GM21360 (cell line): ENCODE results near the gene HOXD8.

ENCODE experiments used
- ATAC-seq: cut with Tn5 transposase; IDR thresholded peaks from one replicate; pipeline ENCODE4 v1.9.1; 2021; ENCODE audit warnings: mild to moderate bottlenecking, moderate library complexity; ENCODE audit not compliant: unreplicated experiment

HOXD8 gene

DNA sequence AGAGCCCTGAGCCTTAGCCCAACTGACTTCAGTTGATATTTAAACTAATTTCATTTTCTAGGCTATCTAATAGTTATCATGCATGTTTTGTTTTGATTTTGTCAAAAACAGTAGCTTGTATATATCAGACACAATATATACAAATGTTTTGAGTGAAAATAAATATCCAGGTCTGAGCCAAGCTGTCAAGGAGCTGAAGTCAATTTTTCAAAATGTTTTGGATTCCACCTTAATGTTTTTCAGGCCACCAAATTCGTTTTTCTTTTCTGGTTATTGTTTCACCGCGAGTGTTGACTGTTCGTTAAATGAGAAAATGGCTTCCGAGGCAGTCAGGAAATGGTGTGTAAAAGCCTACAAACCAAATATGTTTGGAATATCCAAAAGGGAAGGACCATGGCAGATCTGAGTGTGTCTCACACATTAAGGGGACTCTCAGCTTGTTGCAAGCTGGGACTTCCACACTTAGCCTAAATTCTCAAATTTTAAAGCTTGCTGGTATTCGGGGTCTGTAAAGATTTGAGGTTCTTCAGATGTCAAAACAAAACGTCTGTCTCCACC lies 27.1 kb upstream of the HOXD8 start:
- ATAC-seq, result no peak

DNA sequence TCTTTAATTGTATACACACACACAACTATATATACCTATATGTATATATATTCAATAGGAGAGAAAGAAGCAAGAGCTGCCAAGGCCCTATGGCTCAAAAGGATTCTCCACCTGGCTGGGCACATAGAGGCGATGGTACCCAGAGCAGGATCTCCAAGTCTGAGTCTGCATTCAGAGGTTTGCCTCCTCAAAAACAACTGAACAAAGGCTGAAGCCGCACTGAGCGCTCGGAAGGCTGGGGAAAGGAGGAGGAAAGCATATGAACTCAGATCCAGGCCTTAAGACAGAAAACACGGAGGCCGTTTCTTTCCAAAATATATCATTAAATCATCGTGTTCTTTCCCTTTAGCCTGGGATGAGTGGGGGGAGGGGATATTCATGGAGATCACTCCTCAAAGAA lies 26.3 kb upstream of the HOXD8 start:
- no peak for ATAC-seq

DNA sequence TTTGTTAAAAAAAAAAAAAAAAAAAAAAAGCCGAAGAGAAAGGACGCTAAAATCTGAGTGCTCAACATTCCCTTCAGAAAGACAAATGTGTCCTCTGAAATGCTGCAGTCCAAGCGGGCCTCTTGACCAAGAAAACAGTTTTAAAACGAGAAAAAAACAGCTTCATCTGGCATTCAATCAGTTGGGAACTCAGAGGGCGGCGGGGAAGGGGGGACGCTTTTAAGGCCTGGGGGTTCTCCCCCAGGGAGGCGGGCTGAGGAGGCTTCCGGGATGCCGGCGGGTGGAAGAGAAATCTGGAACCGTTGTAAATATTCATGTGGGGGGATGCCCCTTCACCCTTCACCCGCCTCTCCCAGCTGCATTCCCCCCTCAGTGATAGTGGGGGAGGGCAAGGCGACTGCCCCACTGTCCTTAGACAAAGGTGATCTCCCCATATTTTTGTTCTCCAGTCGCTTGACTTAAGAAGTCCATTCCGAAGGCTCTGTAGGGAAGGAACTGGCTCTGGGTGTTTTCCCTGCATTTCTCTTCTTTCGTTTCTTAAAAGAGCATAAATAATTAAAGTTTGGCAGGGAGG lies 25.7 kb upstream of the HOXD8 start:
- ATAC-seq, result no peak

DNA sequence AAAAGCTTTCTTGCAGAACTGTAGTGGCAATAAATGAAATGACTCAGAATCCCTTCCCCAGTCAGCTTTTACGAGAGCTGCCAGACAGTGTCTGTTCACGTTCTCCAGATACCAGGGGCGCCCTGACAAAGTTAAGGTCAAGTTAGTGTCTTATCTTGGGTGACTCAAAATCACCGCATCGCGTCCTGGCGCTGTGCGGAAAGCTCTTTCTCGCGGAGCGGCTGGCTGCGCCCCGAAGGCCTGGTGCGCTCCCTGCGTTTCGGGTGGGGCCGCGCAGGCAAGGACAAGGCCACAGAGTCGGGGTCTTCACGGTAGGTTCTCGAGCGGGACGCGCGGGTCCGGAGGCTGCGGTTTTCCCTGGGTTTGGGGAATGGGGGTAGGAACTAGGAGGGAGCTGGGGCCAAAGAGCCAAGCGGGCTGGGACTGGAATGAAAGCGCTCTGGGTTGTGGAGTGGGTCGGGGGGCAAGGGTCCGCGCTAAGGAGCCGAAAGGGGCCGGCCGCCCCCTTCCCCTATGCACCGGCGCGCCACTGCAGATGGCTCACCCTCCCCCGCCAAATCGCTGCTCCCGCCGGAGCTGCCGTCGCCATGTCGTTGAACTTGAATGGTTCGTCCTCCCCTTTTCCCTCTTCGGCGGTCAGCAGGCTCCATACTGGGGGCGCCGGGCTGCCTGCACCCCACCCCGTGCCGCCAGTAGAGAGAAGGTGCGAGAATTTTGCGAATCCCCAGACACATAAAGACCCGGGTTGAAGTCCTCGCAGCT lies 25.0 kb upstream of the HOXD8 start:
- ATAC-seq, result no peak

DNA sequence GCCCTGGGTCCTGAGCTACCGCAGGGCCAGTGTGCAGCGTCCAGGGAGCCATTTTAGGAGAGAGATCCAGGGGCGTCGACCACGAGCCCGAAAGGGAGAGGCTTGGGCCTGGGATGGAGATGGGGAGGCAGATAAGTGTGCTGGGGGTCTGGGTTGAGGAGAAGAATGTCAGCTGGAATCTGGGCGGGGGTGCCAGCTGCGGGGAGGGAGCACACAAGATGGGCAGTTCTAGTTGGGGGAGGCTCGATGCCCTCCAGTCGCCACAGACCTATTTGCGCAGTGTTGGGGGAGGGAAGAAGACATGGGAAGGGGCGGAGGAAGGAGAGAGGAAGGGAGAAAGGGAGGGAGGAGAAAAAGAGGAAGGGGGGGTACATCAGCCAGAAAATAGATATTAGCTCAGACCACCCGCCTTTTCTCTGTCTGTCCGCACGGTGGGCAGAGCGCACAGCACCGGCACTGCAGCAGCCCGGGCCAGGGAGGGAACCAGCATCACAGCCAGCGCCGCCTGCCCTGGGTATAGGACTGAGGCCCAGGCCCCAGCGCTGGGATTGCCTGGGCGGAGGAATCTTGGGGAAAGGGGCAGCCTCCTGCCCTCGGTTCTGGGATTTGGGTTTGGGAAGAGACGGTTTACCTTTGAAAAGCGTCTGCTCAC lies 24.3 kb upstream of the HOXD8 start:
- ATAC-seq, result no peak

DNA sequence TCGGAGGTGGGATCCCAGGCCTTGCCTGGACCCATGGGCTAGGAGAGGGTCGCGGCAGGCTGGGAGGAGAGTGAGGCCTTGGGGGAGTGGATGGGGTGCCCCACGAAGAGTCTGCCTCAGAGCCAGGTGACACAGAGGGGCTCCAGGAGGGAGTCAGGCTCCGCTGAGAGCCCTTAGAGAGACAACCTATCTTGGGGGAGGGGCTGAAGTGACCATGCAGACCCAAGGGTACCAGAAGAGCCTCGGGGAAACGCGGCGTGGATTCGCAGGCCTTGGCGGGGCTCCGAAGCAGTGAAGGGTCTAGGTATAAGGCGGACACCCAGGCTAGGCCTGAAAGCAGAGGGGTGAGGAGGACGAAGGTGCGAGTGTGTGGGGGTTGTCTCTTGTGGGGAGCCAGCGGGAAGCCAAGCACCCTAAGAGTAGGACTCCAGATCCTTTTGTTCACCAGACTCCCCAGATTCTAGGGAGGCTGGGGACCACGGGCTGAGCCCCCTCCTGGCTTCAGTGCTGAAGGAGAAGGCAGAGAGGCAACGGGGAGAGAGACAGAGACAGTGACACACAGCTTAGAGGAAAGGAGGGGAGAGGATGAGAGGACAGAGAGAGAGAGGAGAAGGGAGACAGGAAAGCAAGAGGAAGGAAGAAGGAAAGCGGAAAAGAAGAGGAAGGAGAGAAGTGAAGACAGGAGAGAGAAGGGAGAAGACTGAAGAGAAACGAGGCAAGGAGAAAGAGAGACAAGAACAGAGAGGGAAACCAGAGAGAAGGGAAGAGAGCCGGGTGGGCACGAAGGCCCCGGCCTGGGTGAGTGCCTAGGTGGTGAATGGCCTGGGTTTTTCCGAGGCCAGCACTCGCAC lies 23.6 kb upstream of the HOXD8 start:
- ATAC-seq, result no peak

DNA sequence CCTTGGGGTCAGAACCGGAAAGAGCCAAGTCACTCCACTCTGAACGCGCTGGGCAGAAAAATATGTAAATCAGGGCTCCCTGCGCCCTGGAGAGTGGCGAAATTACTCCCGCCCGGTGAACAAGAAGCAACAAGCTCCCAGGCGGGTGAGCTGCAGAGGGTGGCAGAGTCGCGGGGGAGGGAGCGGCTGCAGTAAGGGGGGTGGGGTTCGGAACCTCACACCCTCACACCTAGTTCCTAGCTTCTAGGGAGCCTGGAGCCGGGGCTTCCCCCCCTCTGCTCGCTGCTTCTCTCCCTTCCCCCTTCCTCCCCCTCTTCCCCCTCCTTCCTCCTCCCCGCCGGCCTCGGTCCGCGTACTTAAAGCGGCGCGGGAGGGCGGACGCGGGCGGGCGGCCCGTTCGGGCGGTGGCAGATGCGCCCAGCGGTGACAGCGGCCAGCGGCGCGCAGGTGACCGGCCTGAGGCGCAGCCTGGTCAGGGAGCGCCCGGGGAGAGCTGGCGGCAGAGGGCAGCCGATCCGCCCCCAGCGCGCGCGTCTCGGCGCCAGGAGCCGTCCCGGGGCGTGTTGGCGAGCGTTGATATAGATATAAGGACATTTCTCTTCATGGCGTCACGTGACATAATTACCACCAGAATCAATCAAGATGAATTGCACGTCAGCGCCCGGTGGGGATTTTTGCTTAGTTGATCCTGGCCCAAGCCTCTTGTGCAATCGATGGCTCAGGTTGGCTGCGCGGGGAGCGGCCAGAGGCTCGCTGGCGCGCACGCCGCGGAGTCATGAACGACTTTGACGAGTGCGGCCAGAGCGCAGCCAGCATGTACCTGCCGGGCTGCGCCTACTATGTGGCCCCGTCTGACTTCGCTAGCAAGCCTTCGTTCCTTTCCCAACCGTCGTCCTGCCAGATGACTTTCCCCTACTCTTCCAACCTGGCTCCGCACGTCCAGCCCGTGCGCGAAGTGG lies 22.6 kb upstream of the HOXD8 start, which contains the start of gene HOXD11:
TSS of gene HOXD11 (plus strand) at position 700 of the 959 bp plus-strand sequence. CDS start at position 776, 76 bp downstream.
- no peak for ATAC-seq

DNA sequence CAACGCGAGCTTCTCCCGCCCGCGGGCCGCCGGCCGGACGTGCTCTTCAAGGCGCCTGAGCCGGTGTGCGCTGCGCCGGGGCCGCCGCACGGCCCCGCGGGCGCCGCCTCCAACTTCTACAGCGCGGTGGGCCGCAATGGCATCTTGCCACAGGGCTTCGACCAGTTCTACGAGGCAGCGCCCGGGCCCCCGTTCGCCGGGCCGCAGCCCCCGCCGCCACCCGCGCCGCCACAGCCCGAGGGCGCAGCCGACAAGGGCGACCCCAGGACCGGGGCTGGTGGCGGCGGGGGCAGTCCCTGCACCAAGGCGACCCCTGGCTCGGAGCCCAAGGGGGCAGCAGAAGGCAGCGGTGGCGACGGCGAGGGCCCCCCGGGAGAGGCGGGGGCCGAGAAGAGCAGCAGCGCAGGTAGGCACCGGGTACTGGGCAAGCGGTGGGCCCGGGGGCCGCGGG lies 21.7 kb upstream of the HOXD8 start:
- no peak for ATAC-seq

DNA sequence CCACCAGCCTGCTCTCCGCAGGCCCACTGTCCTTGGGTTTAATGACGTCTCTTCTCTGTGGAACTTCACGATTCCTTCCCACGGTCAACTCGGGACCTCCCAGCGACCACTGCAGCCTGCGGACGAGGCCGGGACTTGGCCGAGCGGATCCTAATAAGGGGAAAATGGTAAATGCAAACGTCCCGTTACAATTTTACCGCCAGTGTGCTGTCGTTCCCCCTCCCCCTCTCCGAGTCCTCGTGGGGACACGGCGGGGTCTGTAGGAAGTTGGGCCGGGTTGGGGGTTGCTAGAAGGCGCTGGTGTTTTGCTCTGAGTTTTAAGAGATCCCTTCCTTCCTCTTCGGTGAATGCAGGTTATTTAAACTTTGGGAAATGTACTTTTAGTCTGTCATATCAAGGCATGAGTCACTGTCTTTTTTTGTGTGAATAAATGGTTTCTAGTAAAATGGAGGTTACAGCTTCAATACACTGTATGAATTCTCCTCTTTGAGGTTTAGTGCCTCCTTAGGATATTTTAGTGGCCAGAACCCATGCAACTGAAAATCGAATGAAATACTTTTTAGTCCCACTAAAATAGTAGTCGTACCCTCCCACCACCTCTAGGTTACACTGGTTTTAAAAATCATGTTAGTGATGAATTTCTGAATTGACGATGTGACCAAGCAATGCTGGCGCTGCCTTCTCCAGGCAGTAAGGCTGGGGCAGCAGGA lies 20.2 kb upstream of the HOXD8 start:
- ATAC-seq, result no peak

DNA sequence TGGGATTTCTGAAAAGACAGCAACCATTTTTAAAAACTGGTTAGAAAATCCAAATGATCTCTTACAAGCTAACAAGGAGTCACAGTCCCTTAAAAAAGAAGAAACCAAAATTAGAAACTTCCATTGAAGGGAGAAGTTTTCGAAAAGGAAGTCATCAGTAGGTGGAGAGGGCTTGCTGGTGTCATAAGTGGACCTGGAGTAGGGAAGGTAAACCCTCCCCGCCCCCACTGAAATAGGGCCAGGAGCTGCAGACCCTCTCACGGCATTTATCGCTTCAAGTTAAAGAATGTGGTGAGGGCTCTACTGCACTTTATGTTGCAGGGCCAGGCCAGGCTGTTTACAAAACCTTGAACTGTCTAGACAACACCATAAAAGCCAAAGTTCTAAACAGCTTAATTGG lies 19.6 kb upstream of the HOXD8 start:
- no peak for ATAC-seq

DNA sequence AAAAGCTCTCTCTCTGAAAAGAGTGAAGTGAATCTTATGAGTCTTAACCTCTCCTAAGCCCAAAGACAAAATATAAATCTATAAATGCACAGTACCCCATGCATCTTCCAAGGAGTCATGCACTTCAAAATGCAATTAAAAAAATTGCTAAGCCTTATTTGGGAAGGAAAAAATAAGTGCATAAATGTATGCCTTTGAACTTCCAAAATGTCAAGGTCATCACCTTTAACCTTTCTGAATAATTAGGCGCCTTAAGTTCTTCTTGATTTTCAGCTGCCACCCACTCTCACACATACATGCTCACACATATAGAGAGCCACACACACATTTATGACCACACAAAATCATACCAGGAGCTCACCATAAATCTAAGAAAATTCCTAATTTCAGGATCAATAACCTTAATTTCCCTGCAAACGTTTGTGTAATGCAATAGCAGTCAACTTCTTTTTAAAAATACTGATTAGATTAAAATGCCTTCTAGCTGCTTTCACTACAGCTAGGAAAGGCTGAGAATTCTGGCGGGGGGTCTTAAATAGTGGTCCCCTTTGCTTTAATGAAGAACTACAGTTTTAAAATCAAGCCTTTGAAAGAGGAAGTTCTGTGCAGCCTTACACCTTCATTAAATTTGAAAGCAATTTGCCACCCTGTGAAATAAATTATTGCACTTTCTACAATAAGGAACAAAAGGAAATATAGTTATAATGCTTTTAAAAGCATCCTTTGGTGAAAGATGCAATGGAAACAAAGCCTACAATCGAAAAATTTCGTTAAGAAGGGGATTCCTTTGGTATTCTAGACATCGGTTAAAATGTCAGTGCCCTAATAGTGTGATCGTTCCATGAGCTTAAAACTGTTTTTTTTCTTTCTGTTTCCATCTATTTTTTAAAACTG lies 18.8 kb upstream of the HOXD8 start:
- ATAC-seq, result no peak

DNA sequence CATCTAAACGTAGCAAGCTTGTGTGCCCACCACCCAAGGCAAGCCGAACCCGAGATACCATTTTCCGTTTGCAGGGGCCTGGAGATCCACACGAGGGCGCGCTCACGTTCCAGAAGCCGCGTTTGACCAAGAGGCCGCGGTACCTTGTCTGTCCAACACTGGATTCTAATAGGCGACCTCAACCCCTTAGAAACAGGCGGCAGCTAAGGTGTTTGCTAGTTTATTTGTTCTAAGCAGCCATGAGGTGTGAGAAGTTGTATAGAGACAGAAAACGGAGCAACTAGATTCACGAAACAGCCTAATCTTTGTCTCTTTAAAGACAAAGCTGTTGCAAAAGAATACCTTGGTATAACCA lies 18.2 kb upstream of the HOXD8 start:
- ATAC-seq, result no peak

DNA sequence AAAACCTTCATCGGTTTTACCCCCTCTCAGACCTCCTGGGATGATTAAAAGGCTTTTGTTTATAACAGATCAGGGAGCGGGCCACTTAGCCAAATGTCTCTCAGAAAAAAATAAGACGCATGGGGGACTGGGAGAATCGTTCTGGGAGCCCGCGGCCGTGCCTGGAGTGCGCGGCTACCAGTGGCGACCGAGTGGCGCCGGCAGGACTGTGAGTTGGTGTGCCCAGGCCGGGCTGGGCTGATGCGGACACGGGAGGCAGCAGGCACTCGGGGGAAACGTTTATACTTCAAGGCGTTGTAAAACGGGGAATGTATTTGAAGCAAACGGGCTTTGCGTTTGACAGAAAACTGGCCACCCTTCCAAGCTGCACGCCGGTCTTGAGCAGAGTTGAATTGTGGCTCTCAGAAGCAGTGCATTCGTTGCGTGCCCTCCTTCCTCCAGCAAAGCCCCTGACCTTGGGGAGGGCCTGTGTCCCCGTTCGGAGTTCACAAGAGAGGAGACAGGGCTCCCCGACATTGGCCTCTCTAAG lies 17.6 kb upstream of the HOXD8 start:
- ATAC-seq, result no peak

DNA sequence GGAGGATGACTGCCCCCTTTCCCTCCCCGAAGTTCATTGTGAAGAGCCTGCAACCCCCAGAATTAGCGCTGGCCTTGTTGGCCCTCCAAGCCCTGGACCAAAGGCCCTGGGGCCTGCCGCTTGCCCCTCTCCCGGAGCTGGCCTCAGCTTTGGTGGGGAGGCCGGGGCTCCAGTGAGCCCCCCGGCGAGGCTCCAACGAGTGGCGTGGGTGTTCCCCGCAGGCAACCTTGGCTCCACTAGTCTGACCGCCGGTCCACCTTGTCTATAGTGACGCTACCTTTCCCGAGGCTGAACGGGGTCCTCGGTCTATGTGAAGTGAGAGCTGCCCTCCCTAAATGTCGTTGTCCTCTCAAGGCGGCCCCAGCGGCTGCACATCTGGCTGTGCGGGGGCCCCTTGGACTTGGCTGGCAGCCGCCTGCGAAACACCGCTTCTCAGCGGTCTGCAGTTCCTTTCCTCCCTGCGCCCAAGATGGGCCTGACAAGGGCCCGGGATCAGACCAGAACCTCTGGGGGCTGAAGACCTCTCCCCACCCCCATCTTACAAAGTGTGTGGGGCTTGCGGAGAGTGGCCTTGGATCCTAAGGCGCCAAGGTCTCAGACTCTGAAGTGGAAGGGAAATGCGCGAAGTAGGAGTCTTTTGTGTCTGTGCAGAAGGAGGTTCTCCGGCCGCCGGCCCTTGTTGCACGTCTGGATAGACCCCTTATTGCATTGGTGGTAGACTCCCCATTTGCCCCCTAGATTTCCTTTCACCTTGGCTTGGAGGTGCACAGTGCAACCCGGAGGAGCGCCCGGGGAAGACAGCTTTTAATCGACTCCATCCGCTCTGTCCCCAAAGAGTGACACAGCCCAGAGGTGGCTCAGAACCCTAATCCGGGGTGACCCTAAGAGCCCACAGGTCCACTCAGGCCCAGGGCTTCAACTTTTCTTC lies 16.9 kb upstream of the HOXD8 start:
- no peak for ATAC-seq

DNA sequence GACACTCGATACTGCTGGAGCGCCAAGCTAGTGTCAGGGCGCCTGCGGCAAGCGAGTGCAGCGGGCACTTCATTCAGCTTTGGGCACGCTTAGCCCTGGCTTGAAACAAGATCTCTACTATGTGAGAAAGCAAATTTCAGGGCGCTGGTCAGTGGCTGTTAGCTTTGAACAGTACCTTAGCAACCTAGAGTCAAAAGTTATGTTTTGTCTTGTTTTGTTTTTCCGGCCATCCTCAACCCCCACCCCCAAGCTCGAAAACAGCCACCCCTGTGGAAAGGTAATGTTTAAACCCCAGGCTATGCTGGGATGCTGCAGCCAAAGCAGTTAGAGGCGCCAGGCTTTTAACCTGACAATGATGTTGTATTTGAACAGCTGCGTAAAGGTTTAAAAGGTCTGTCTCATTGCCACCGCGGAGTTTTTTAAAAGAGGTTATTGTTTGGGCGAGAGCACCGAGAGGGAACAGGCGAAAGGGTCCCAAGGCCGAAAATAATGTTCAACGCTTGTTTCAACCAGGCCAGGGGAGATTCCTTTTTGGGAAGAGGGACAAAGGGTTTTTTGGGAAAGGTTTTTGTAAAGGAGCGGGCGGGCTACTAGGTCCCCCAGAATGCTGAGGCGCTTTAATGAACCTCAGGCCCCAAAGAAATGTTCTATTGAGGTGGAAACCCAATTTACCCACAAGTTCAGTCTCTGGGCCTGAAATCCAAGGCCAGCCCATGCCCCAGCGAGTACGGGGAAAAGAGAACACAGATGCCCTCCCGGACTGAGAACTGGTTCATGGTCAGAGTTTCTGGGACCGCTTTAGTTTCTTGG lies 15.2 kb upstream of the HOXD8 start:
- ATAC-seq, result no peak
